GM18511 (cell line): ENCODE results near the gene VWA7.
A peak's percentile ranks its signal among the peaks of the same experiment; 100 is the strongest.

Experiments
- ATAC-seq: cut with Tn5 transposase; IDR thresholded peaks from one replicate; pipeline ENCODE4 v1.9.1; 2021; ENCODE audit warnings: mild to moderate bottlenecking, moderate library complexity; ENCODE audit not compliant: unreplicated experiment

The VWA7 gene

GRCh38 chr6:31732029-31732428, 45.1 kb downstream of the VWA7 start:
- ATAC-seq: no peak

GRCh38 chr6:31730631-31731086, 46.5 kb downstream of the VWA7 start:
- ATAC-seq: no peak

- ATAC-seq: peak; percentile 47
These were observed 47.0 kb downstream of the VWA7 start for GRCh38 chr6:31729979-31730630.

- peak; percentile 63 for ATAC-seq
These were observed 47.6 kb downstream of the VWA7 start for GRCh38 chr6:31729515-31729978.

GRCh38 chr6:31728767-31729514, 48.2 kb downstream of the VWA7 start, which contains the start of gene DDAH2:
Gene DDAH2, minus strand, starts transcription at chr6:31729299. Its CDS starts 138 bp downstream, at chr6:31729161.
- no peak for ATAC-seq

GRCh38 chr6:31727717-31728671, 49.1 kb downstream of the VWA7 start:
- ATAC-seq: peak; percentile 2

- peak; percentile 64 for ATAC-seq
These were observed 50.0 kb downstream of the VWA7 start for GRCh38 chr6:31727034-31727716.

GRCh38 chr6:31725502-31726350, 51.4 kb downstream of the VWA7 start:
- ATAC-seq: no peak

- no peak for ATAC-seq
These were observed 53.0 kb downstream of the VWA7 start for GRCh38 chr6:31723980-31724691.

GRCh38 chr6:31723245-31723979, 53.7 kb downstream of the VWA7 start, which contains the start of gene MPIG6B:
Gene MPIG6B, plus strand, starts transcription at chr6:31723373. Its CDS starts 11 bp downstream, at chr6:31723384.
- ATAC-seq: no peak

GRCh38 chr6:31722173-31722572, 55.0 kb downstream of the VWA7 start:
- ATAC-seq: no peak

GRCh38 chr6:31721351-31722020, 55.6 kb downstream of the VWA7 start, which contains the start of gene LY6G6C:
Gene LY6G6C, minus strand, starts transcription at chr6:31721746. Its CDS starts 67 bp downstream, at chr6:31721679.
- no peak for ATAC-seq

GRCh38 chr6:31720196-31720770, 56.8 kb downstream of the VWA7 start:
- no peak for ATAC-seq

- no peak for ATAC-seq
These were observed 58.1 kb downstream of the VWA7 start for GRCh38 chr6:31719001-31719400.

GRCh38 chr6:31718265-31718664, 58.9 kb downstream of the VWA7 start:
- no peak for ATAC-seq

GRCh38 chr6:31717499-31718222, 59.5 kb downstream of the VWA7 start:
- no peak for ATAC-seq
